Thoracic aorta (tissue), 2 donors: ENCODE measurements around the gene MITF. TPM values are rescaled to one million over a fixed set of nuclear protein-coding genes. Genes with fewer than 3 reads are reported as not detected.

Experiments
- ATAC-seq: fragments of 150-250 bp; one replicate; pipeline ENCODE4 v1.8.0; 2017; ENCODE audit warnings: low read depth; ENCODE audit not compliant: insufficient number of reproducible peaks, low FRiP score
- DNase-seq: peaks from one replicate; pipeline ENCODE4 v3.0.0-alpha.2; 2020; ENCODE audit warnings: low spot score
- H3K27ac ChIP-seq, 2 donors: fragments of 200-600 bp; sonication (generic); 1 replicate in 1 of 2; 2 replicates in 1 of 2; pipeline ENCODE4 v1.5.1; 2016; ENCODE audit warnings: mild to moderate bottlenecking in 2 of 2, moderate library complexity in 2 of 2
- H3K27me3 ChIP-seq: fragments of 200-600 bp; sonication (generic); replicated peaks from 2 replicates; pipeline ENCODE4 v1.6.0; 2016; ENCODE audit warnings: mild to moderate bottlenecking; ENCODE audit not compliant: insufficient read depth
- H3K36me3 ChIP-seq: fragments of 200-600 bp; sonication (generic); one replicate; pipeline ENCODE4 v1.5.1; 2016
- H3K4me1 ChIP-seq, 2 donors: fragments of 200-600 bp; sonication (generic); 1 replicate in 1 of 2; 2 replicates in 1 of 2; pipeline versions ENCODE4 v1.5.1 to v1.6.0; 2016; ENCODE audit warnings: low read depth in 2 of 2, mild to moderate bottlenecking in 1 of 2; ENCODE audit not compliant: control insufficient read depth in 1 of 2
- H3K4me3 ChIP-seq: fragments of 200-600 bp; sonication (generic); 2 replicates; pipeline ENCODE4 v1.5.1; 2016; ENCODE audit warnings: mild to moderate bottlenecking
- H3K9me3 ChIP-seq: fragments of 200-600 bp; sonication (generic); 2 replicates; pipeline ENCODE4 v1.5.1; 2016
- CTCF ChIP-seq: fragments of 200-600 bp; sonication (generic); IDR thresholded peaks from one replicate; pipeline ENCODE4 v1.5.1; 2019; ENCODE audit warnings: antibody characterized with exemption
- total RNA-seq, 2 donors: library from RNA; depleted of rRNA; stranded (reverse); fragments of >200 nt; gene quantifications; one replicate each; pipeline versions ENCODE4 v1.1.0 to v1.2.3, GENCODE V29; 2016

MITF gene
- total RNA-seq, 2 donors from 2014 or later = 12.3 to 12.7 TPM

GRCh38 chr3:69770219-69770618, 31.0 kb downstream of the MITF start:
- DNase-seq (no peak), ATAC-seq (no peak)
- Histone ChIP-seq H3K36me3 (no peaks in the 10 kb centered on the region), H3K27me3 (no peaks in the 10 kb centered on the region), H3K27ac (no peak overlapping the region), H3K4me1 (peaks cover 6 to 33% of the 10 kb centered on the region in 2 donors), H3K9me3 (no peaks in the 10 kb centered on the region), H3K4me3 (no peak overlapping the region)
- TF ChIP-seq CTCF = no peak

- no peak overlapping the region for H3K27ac ChIP-seq
- no peak for ATAC-seq
Measured at GRCh38 chr3:69770976-69771634, 31.8 kb downstream of the MITF start.

GRCh38 chr3:69772152-69772867, 33.0 kb downstream of the MITF start:
- Histone ChIP-seq H3K36me3 (no peaks in the 10 kb centered on the region), H3K9me3 (no peaks in the 10 kb centered on the region), H3K4me3 (no peak overlapping the region), H3K4me1 (peaks cover 5 to 40% of the 10 kb centered on the region in 2 donors), H3K27ac (no peak overlapping the region), H3K27me3 (no peaks in the 10 kb centered on the region)
- ATAC-seq = no peak
- no peak for TF ChIP-seq CTCF
- DNase-seq = no peak

More at GRCh38 chr3:69770976-69771634, 31.8 kb downstream of the MITF start:
- Histone ChIP-seq H3K9me3 (no peaks in the 10 kb centered on the region), H3K36me3 (no peaks in the 10 kb centered on the region), H3K27me3 (no peaks in the 10 kb centered on the region), H3K4me3 (no peak overlapping the region), H3K4me1 (peaks cover 0 to 37% of the 10 kb centered on the region in 2 donors)
- no peak for TF ChIP-seq CTCF
- DNase-seq = no peak

GRCh38 chr3:69774029-69774428, 34.8 kb downstream of the MITF start:
- Histone ChIP-seq H3K4me1 (peaks cover 5 to 39% of the 10 kb centered on the region in 2 donors), H3K27me3 (no peaks in the 10 kb centered on the region), H3K36me3 (no peaks in the 10 kb centered on the region), H3K4me3 (no peak overlapping the region), H3K9me3 (no peaks in the 10 kb centered on the region), H3K27ac (no peak overlapping the region)
- no peak for TF ChIP-seq CTCF
- ATAC-seq (peak; percentile 58), DNase-seq (peak; percentile 37)

- Histone ChIP-seq H3K4me3 (no peak overlapping the region), H3K4me1 (peaks cover 5 to 34% of the 10 kb centered on the region in 2 donors), H3K27me3 (no peaks in the 10 kb centered on the region), H3K36me3 (no peaks in the 10 kb centered on the region), H3K27ac (no peak overlapping the region), H3K9me3 (no peaks in the 10 kb centered on the region)
- DNase-seq (no peak), ATAC-seq (no peak)
- no peak for TF ChIP-seq CTCF
Measured at GRCh38 chr3:69775751-69776150, 36.5 kb downstream of the MITF start.
